HG02938 (cell line): ENCODE results near the gene TIAL1.
A peak's percentile ranks its signal among the peaks of the same experiment; 100 is the strongest.

ENCODE experiments used
- ATAC-seq: cut with Tn5 transposase; IDR thresholded peaks from one replicate; pipeline ENCODE4 v1.9.1; 2021; ENCODE audit warnings: mild to moderate bottlenecking, moderate library complexity; ENCODE audit not compliant: unreplicated experiment

TIAL1 gene

GRCh38 chr10:119555178-119555784 lies 41.5 kb downstream of the TIAL1 start:
- ATAC-seq, result no peak

GRCh38 chr10:119550827-119551226 lies 45.9 kb downstream of the TIAL1 start:
- no peak for ATAC-seq

- no peak for ATAC-seq
Observed at GRCh38 chr10:119549247-119549999, 47.3 kb downstream of the TIAL1 start.

DNA sequence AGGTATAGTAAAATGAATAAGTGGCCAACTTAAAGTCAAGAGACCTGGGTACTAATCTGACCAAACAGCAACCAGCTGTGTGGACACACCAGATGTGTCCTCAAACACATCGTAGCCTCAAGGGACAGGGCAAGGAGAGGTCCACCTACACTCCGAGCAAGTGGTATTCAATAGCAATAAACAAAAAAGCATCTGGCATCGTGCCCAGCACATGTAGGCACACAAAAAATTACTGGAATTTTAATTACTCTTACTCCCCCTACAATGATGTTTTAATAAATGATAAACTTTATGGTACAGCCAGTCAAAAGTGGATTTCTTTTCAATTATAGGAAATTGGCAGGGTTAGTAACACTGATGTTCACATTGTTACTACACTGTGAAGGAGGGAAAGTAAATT lies 50.8 kb downstream of the TIAL1 start:
- ATAC-seq, result no peak

DNA sequence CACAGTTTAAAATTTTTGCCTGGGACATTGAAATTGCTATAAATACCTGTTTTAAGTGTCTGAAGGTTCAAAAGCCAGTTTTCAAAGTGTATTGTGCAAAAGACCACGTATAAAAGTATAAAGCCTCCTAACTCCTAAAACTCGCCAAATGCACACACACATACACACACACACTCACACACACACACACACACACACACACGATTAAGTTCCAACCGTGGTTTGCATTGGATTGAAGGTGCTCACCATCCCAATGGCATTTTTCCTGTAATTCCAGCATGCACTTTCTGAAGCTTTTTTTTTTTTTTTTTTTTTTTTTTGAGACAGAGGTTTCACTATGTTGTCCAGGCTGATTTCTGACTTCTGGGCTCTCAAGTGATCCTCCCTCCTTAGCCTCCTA lies 51.5 kb downstream of the TIAL1 start:
- ATAC-seq, result no peak

DNA sequence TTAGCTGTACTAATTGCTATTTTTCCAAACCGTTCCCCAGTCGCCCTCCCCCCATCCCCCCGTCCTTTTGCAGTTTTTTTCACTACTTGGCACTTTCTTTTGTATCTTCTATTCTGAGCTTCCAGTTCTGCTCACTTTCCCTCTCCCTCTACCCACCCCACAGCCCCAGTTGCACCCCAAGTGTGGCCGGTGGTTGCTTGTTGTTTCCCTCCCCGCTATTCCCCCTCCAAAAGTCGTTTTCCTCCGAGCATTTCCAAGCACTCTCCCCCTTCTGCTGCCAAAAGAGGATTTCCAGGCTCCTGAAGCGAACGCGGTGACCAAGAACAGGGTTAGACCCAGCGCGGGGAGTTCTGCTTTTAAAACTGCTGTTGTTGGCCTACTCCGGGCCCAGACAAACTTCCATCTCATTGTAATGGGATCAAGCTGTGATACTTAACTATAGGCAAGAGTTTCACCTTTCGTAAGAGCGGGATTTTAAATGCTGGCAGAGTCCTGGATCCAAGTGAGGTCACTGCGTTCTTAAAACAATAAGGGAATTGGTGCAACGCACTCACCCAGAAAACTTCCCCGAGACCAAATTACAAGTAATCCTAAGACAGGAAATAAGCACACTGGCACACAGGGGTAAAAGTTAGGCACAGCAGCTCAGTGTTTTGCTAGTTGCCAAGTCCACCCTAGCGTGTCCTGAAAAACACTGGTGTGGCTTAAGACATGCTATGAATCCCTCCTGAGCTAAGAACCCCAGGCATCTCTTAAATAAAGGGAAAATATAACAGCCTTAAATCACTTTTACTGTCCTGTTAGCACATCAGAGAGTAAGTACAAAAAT lies 52.7 kb downstream of the TIAL1 start:
- no peak for ATAC-seq

DNA sequence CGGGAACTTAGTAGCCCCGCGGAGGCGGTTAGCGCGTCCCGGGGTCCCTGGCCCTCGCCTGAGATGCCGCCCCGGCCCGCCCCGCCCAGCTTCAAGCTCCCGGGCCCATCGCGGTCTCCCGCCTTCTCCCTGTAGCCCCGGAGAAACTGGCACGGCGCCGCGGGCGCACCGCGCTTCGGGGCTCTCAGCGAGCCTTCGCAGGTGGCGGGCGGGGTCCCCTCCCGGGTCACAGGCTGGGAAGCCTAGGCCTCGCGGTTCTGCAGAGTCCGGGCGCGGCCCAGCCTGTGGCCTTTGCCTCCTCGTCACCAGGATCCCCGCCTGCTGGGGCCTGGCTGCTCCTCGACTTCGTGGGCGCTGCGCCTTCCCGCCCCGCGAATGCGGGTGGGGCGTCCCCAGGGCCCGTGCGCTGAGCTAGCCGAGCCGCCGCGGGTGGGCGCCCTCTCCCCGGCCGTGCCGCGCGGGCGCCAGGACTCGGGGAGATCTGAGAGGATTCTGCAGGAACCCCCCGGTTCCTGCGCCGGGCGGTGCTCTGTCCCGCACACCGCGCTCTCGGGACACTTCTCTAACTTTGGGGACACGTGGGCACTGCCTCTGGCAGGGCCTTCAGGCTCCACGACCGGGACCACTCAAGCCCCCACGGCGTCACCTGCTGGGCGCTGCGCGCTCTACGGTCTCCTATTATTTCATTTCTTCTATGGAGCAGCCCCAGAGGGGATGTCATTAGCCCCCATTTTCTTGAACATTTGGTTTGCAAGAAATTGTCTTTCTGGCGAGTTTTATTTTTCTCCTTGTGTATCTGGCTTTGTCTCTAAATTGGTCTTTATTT lies 53.6 kb downstream of the TIAL1 start:
- ATAC-seq, result peak; percentile 42

DNA sequence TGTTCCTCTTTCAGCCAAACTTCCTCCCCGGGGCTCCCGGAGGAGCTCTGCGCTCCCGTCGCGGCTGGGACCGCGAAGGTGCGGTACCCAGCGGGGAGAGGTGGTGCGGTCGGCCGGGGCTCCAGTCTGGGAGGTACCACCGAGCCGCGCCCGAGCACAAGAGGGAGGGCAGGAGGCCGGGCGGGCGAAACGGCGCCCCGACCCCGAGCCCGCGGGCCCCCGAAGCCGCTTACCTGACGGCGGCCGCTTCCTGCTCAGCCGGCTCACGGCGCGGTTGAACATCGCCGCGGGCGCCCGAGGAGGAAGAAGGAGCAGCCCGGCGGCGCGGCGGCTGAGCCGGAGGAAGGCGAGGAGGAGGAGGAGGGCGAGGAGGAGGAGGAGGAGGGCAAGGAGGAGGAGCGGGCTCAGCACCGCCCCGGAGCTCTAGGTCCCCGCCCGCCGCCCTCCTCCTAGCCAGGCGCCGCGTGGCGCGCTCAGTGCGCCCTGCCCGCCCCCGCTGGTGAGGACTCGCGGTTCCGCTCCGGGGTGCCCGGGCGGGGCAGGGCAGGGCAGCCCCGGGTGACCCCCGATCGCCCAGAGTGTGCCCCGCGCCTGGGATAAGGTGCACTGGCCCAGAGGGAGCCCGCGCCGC lies 54.3 kb downstream of the TIAL1 start, which contains the start of gene RGS10:
Gene RGS10, minus strand, starts transcription at position 363 of the 631 bp plus-strand sequence. Its CDS starts 81 bp downstream, at position 282.
- ATAC-seq, result peak; percentile 48

DNA sequence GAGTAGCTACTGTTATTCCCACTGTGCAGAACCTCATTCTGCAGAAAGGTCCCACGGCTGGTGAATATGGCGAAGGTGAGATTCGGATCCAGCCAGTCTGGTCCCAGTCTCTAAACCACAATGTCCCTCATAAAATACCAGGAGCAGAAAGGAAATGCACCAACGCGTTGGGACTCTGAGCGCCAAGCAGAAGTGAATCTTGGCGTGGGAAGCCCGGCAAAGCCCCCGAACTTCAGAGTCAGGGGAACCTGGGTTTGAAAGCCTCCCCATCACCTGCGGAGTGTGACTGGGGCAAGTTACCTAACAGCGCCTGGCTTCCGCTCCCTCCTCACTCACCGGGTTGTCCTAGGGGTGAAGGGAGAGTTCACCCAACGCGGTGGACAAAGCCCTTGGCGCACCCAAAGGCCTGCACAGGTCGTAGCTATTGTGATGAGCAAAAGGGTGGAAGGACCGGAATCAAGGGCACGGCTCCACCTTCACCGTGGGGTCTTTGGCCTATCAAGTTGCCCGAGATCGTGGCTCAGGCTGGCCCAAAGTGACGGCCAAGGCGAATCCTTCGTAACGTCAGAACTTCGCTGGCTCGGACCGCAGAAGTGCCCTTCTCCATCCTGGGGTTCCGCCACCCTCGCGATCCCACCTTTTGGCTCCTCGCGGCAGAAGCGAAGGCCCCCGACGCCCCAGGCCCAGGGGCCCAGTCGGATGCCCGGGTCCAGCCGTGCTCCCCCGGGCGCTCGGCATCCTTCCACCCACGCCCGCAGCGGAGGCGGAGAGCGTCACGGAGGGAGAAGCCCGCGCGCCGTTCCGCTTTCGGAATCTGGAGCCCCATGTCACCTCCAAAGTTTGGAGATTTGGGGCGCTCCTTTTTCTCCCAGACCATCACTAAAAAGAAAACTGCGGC lies 55.1 kb downstream of the TIAL1 start:
- no peak for ATAC-seq

DNA sequence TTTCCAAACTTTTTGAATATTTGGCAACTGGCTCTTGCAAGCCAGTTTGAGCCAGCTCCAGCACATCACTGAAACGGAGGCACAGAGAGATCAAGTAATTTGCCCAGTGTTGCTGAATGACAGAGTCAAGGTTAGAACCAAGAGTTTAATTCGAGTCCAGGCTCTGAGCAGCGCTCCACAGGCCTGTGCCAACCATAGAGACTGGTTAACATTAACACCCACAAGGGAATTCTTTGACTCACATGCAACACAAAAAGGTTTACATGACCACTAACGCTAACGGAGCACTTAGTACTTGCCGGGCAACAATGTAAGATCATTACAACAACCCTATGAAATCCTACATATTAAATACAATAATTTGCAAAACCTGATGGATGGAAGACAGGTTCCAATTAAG lies 55.7 kb downstream of the TIAL1 start:
- no peak for ATAC-seq

DNA sequence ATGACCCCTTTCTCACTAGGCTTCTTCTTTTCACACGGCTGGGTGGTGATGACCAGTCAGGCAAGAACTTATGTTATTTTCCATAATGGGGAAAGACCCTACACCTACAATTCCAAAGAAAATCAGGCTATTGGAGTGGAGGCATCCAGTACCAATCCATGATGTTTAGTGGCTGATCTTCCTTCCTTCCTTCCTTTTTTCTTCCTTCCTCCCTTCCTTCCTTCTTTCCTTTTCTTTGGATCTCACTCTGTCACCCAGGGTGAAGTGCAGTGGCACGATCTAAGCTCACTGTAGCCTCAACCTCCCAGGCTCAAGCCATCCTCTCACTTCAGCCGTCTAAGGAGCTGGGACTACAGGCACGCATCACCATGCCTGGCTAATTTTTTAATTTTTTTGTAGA lies 56.7 kb downstream of the TIAL1 start:
- no peak for ATAC-seq

DNA sequence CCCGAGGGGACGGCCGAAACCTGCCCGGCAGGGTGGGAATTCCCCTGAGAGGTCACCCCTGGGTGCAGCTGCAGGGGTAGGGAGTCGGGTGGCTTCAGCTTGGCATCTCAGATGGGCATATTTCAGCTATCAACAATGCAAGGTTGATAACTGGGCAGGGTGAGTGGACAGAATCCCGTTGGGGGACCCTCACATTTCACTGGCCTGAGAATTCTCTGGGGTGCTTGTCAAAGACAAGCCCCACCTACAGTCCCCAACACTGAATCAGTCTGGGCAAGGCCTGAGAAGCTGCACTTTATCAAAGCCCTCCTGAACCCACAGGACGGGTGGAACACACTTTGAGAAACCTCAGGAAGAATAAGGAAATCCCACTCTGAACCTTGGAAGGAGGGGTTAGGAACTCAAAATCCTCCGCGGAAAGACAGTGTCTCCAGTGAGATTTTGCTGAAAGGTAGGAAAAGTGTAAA lies 57.4 kb downstream of the TIAL1 start:
- ATAC-seq, result no peak

DNA sequence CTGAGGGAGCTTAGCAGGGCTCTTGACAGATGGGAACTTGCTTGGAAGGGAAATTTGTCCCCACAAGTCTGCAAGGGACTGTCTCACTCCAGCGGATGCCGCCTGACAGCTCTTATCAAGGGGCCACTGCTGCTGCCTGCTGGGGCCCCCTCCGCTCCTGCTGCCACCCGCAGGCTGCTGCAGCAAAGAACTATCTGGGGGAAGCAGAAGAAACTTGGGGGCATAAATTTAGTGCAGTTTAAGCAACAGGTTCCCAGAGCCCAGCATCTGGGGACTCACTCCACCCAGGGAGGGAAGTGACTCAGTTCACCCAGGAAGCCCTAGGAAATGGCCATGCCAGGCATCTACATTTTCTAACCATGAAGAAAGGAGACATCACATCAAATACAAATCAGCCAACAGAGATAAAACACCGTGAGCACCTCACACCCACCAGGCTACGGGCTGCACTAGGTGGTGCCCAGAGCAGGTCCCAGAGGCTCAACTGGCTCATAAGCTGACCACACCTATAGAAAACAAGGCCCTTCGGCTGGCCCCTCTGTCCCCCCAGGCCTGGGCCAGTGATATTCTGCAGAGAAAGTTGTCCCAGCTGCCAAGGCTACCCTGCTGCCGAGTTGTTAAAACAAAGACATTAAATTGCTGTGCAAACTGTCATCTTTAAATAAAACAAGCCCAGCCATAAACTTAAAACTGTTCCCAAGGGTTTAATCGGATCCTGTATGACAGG lies 58.0 kb downstream of the TIAL1 start:
- no peak for ATAC-seq

DNA sequence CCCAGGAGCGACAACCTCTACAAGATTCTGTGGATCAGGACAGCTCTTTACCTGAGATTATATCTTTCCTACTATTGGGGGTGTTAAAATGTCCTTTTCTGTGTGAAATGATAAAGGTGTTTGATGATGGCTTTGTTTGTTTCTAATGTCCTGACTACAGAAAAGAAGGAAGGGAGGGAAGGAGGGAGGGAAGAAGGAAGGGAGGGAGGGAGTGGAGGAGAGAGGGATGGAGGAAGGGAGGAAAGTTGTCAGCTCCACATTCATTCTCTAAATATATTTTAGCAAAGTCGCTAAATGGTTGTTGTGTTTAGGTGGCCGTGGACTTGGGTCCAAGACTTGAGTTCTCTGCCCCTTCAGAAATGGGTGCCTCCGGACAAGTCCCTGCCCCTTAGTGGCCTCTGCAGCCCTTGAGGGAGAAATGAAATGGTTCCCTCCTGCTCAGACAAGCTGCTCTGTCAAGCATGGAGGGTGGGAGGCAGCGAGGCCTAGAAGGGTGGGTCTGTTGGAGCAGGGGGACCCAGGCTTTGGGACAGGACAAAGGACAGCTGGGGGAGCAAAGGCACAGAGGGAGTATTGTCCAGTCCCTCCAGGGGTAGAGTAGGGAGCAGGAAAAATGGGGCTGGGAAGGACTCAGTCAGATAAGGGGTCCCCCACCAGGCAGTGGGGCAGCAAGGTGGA lies 58.7 kb downstream of the TIAL1 start:
- ATAC-seq, result no peak

- ATAC-seq, result no peak
Observed at GRCh38 chr10:119536508-119537025, 60.2 kb downstream of the TIAL1 start.

- no peak for ATAC-seq
Observed at GRCh38 chr10:119535837-119536507, 60.8 kb downstream of the TIAL1 start.

DNA sequence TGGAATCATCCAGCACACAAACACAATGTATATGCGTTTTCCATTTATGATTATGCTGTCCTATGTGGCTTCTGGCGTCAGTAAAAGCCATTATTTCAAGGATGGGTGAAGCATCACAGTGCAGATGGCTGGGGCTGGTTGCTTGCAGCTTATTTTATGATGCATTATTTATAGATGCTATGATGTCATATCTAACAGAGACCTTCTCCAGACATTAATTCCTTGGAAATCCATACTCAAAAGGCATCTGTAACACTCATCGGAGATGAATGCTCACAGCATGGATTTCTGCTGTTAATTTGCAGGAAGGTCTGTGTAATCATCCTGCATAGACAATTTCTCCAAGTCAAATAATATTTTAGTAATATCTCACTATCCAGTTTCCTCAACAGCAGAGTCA lies 61.5 kb downstream of the TIAL1 start:
- no peak for ATAC-seq
